WTC11 (cell line): Measurements from ENCODE around the gene MED22.

Source experiments
- ESRRA ChIP-seq: sonication (generic); formaldehyde crosslinking; IDR thresholded peaks from 2 replicates; pipeline ENCODE4 v1.8.1; 2022; ENCODE audit warnings: mild to moderate bottlenecking, missing genetic modification reagents, borderline replicate concordance
- ETV6 ChIP-seq: sonication (generic); formaldehyde crosslinking; IDR thresholded peaks from 2 replicates; pipeline ENCODE4 v1.8.1; 2022; ENCODE audit warnings: mild to moderate bottlenecking, missing genetic modification reagents
- KAT7 ChIP-seq: sonication (generic); formaldehyde crosslinking; IDR thresholded peaks from 2 replicates; pipeline ENCODE4 v1.8.1; 2023; ENCODE audit warnings: missing genetic modification reagents, mild to moderate bottlenecking, borderline replicate concordance
- NFE2L1 ChIP-seq: sonication (generic); formaldehyde crosslinking; IDR thresholded peaks from 2 replicates; pipeline ENCODE4 v1.8.1; 2023; ENCODE audit warnings: missing genetic modification reagents
- OVOL2 ChIP-seq: fragments of 250-450 bp; sonication (Bioruptor Pico); IDR thresholded peaks from 2 replicates; pipeline ENCODE4 v1.9.0; 2021; ENCODE audit warnings: mild to moderate bottlenecking, borderline replicate concordance
- USF2 ChIP-seq: sonication (generic); formaldehyde crosslinking; IDR thresholded peaks from 2 replicates; pipeline ENCODE4 v1.8.1; 2023; ENCODE audit warnings: mild to moderate bottlenecking, missing genetic modification reagents, moderate library complexity
- ZNF121 ChIP-seq: sonication (generic); formaldehyde crosslinking; IDR thresholded peaks from 2 replicates; pipeline ENCODE4 v1.8.0; 2023; ENCODE audit warnings: missing genetic modification reagents
- TF ChIP-seq, protein P1 (sequence below): fragments of 200-600 bp; IDR thresholded peaks from 2 replicates; pipeline ENCODE4 v1.8.0; 2022; ENCODE audit warnings: antibody characterized with exemption
- TF ChIP-seq, protein P2 (sequence below): sonication (generic); formaldehyde crosslinking; IDR thresholded peaks from 2 replicates; pipeline ENCODE4 v1.8.1; 2023; ENCODE audit warnings: mild to moderate bottlenecking, missing genetic modification reagents, moderate library complexity
- TF ChIP-seq, protein P3 (sequence below): sonication (generic); formaldehyde crosslinking; IDR thresholded peaks from 2 replicates; pipeline ENCODE4 v1.8.0; 2022; ENCODE audit warnings: mild to moderate bottlenecking, missing genetic modification reagents

GRCh38 chr9:133323991-133324703 is 23.8 kb downstream of the MED22 start:
- TF ChIP-seq, protein P1, sequence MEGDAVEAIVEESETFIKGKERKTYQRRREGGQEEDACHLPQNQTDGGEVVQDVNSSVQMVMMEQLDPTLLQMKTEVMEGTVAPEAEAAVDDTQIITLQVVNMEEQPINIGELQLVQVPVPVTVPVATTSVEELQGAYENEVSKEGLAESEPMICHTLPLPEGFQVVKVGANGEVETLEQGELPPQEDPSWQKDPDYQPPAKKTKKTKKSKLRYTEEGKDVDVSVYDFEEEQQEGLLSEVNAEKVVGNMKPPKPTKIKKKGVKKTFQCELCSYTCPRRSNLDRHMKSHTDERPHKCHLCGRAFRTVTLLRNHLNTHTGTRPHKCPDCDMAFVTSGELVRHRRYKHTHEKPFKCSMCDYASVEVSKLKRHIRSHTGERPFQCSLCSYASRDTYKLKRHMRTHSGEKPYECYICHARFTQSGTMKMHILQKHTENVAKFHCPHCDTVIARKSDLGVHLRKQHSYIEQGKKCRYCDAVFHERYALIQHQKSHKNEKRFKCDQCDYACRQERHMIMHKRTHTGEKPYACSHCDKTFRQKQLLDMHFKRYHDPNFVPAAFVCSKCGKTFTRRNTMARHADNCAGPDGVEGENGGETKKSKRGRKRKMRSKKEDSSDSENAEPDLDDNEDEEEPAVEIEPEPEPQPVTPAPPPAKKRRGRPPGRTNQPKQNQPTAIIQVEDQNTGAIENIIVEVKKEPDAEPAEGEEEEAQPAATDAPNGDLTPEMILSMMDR, result no peak
- TF ChIP-seq ESRRA (CRISPR knock-in tag), result no peak
- TF ChIP-seq ETV6 (CRISPR knock-in tag), result no peak
- TF ChIP-seq, protein P2, sequence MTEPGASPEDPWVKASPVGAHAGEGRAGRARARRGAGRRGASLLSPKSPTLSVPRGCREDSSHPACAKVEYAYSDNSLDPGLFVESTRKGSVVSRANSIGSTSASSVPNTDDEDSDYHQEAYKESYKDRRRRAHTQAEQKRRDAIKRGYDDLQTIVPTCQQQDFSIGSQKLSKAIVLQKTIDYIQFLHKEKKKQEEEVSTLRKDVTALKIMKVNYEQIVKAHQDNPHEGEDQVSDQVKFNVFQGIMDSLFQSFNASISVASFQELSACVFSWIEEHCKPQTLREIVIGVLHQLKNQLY, result no peak
- no peak for TF ChIP-seq ZNF121 (CRISPR knock-in tag)
- no peak for TF ChIP-seq USF2 (CRISPR knock-in tag)
- no peak for TF ChIP-seq KAT7 (CRISPR knock-in tag)
- TF ChIP-seq, protein P3, sequence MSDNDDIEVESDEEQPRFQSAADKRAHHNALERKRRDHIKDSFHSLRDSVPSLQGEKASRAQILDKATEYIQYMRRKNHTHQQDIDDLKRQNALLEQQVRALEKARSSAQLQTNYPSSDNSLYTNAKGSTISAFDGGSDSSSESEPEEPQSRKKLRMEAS, result no peak
- no peak for TF ChIP-seq NFE2L1
- no peak for TF ChIP-seq OVOL2 (CRISPR knock-in tag)
